IMR-90 (cell line): ENCODE results near the gene ARSJ. TPM values are rescaled to one million over a fixed set of nuclear protein-coding genes. Genes with fewer than 3 reads are reported as not detected.
A peak's percentile ranks its signal among the peaks of the same experiment; 100 is the strongest.

Source experiments
- ATAC-seq: fragments of 200-7000 bp; cut with Tn5 transposase; 2 replicates; pipeline ENCODE4 v1.9.1; 2020; ENCODE audit warnings: low read depth, mild to moderate bottlenecking, moderate library complexity
- BruUV-seq: library from RNA; stranded (reverse); fragments of 400-500 nt; replicated peaks from 2 replicates; lab custom pipeline; 2021; lab: Mats Ljungman, UMichigan
- CTCF ChIA-PET: fragments of 300-600 bp; formaldehyde crosslinking; extraction: SDS; loops from one replicate; lab custom pipeline; 2021; ENCODE audit warnings: antibody characterized with exemption; lab: Yijun Ruan, JAX
- POLR2A ChIA-PET: fragments of 300-600 bp; sonication (Branson Sonifier 250); formaldehyde crosslinking; loops from one replicate; lab custom pipeline; 2022; ENCODE audit warnings: antibody characterized with exemption; ENCODE audit not compliant: unreplicated experiment; lab: Charles Lee
- DNase-seq: peaks from one replicate; pipeline ENCODE4 v3.0.0; 2013
- H2AFZ ChIP-seq: replicated peaks from 2 replicates; pipeline ENCODE3; 2013; ENCODE audit warnings: low read length, mild to moderate bottlenecking; ENCODE audit not compliant: poor library complexity
- H2AK5ac ChIP-seq: 2 replicates; pipeline ENCODE4 v1.6.1; 2013; ENCODE audit warnings: low read depth, low read length, inconsistent platforms
- H2AK9ac ChIP-seq: replicated peaks from 2 replicates; pipeline ENCODE3; 2013; ENCODE audit warnings: mild to moderate bottlenecking, low read depth, low read length, moderate library complexity; ENCODE audit not compliant: poor library complexity
- H2BK120ac ChIP-seq: 2 replicates; pipeline ENCODE4 v1.6.1; 2013; ENCODE audit warnings: low read depth, low read length, inconsistent platforms
- H2BK15ac ChIP-seq: 3 replicates; pipeline ENCODE4 v1.6.1; 2013; ENCODE audit warnings: low read depth, low read length, inconsistent platforms
- H2BK20ac ChIP-seq: 2 replicates; pipeline ENCODE4 v1.6.1; 2013; ENCODE audit warnings: low read depth, mild to moderate bottlenecking, inconsistent platforms, low read length, moderate library complexity
- H2BK5ac ChIP-seq: 2 replicates; pipeline ENCODE4 v1.6.1; 2013; ENCODE audit warnings: mild to moderate bottlenecking, low read depth, low read length, inconsistent platforms; ENCODE audit not compliant: poor library complexity, severe bottlenecking
- H3K14ac ChIP-seq: replicated peaks from 2 replicates; pipeline ENCODE4 v1.6.1; 2013; ENCODE audit warnings: low read depth, low read length, inconsistent platforms
- H3K18ac ChIP-seq: 2 replicates; pipeline ENCODE4 v1.6.1; 2013; ENCODE audit warnings: low read depth, low read length, control low read depth
- H3K23ac ChIP-seq: 2 replicates; pipeline ENCODE4 v1.6.1; 2013; ENCODE audit warnings: low read depth, low read length, inconsistent platforms
- H3K27ac ChIP-seq: 2 replicates; pipeline ENCODE4 v1.5.1; 2013; ENCODE audit warnings: mild to moderate bottlenecking, control low read depth, low read length; ENCODE audit not compliant: insufficient read depth
- H3K27me3 ChIP-seq: 2 replicates; pipeline ENCODE4 v1.6.1; 2013; ENCODE audit warnings: low read length; ENCODE audit not compliant: control insufficient read depth, insufficient read depth
- H3K36me3 ChIP-seq: 2 replicates; pipeline ENCODE4 v1.6.1; 2013; ENCODE audit warnings: low read length, mixed read lengths; ENCODE audit not compliant: control insufficient read depth, insufficient read depth
- H3K4ac ChIP-seq: 2 replicates; pipeline ENCODE4 v1.6.1; 2013; ENCODE audit warnings: low read depth, low read length, inconsistent platforms
- H3K4me1 ChIP-seq: 2 replicates; pipeline ENCODE4 v1.6.1; 2013; ENCODE audit warnings: low read length, mixed read lengths; ENCODE audit not compliant: control insufficient read depth, insufficient read depth
- H3K4me2 ChIP-seq: 2 replicates; pipeline ENCODE4 v1.6.1; 2013; ENCODE audit warnings: low read depth, mild to moderate bottlenecking, control low read depth, low read length, moderate library complexity
- H3K4me3 ChIP-seq: 2 replicates; pipeline ENCODE4 v1.5.1; 2013; ENCODE audit warnings: low read depth, mild to moderate bottlenecking, control low read depth, low read length, moderate library complexity; ENCODE audit not compliant: insufficient read depth
- H3K56ac ChIP-seq: 2 replicates; pipeline ENCODE4 v1.6.1; 2013; ENCODE audit warnings: low read length, inconsistent platforms; ENCODE audit not compliant: insufficient read depth; ENCODE audit errors: extremely low read depth
- H3K79me1 ChIP-seq, 2 experiments: 2 replicates each; pipeline ENCODE4 v1.6.1; 2013; ENCODE audit warnings: low read length in 2 of 2, inconsistent platforms in 1 of 2, low read depth in 1 of 2
- H3K9ac ChIP-seq: 2 replicates; pipeline ENCODE4 v1.6.1; 2013; ENCODE audit warnings: low read depth, low read length, control low read depth
- H3K9me1 ChIP-seq: 2 replicates; pipeline ENCODE4 v1.6.1; 2013; ENCODE audit warnings: low read length, inconsistent platforms; ENCODE audit not compliant: insufficient read depth
- H3K9me3 ChIP-seq: 2 replicates; pipeline ENCODE4 v1.6.1; 2013; ENCODE audit warnings: low read length; ENCODE audit not compliant: control insufficient read depth, insufficient read depth
- H4K20me1 ChIP-seq: 2 replicates; pipeline ENCODE4 v1.6.1; 2013; ENCODE audit warnings: low read length, inconsistent platforms; ENCODE audit not compliant: insufficient read depth
- H4K5ac ChIP-seq: 2 replicates; pipeline ENCODE4 v1.6.1; 2013; ENCODE audit warnings: mild to moderate bottlenecking, low read depth, low read length, control low read depth
- H4K8ac ChIP-seq, 2 experiments: 2 replicates each; pipeline ENCODE4 v1.6.1; 2013; ENCODE audit warnings: low read depth in 2 of 2, low read length in 2 of 2, control low read depth in 1 of 2, inconsistent platforms in 1 of 2
- H4K91ac ChIP-seq: 2 replicates; pipeline ENCODE4 v1.6.1; 2013; ENCODE audit warnings: low read depth, low read length, inconsistent platforms; ENCODE audit not compliant: insufficient read depth
- CEBPB ChIP-seq: IDR thresholded peaks from 2 replicates; pipeline ENCODE4 v1.6.1; 2012; ENCODE audit warnings: low read depth, low read length, improper control_type of control experiment
- RAD21 ChIP-seq: IDR thresholded peaks from 2 replicates; pipeline ENCODE4 v1.6.1; 2012; ENCODE audit warnings: low read length, improper control_type of control experiment
- WGBS, 2 experiments: methylation state at CpG; one replicate each; pipeline versions ENCODE4 v1.1.5 to v1.1.7; 2013; ENCODE audit warnings: missing lambda C conversion rate in 2 of 2; ENCODE audit not compliant: insufficient read length in 1 of 2; ENCODE audit errors: extremely low coverage in 2 of 2; 5-methylcytosine and 5-hydroxymethylcytosine counted together
- dilution Hi-C: fragments of 300-500 bp; cut with HindIII; formaldehyde crosslinking; loops from one replicate; pipeline ENCODE4 v1.14.3; 2018; ENCODE audit warnings: low sequenced_read_pairs; ENCODE audit not compliant: unreplicated experiment
- in situ Hi-C: fragments of 300-500 bp; cut with MboI; formaldehyde crosslinking; loops from 3 replicates; pipeline ENCODE4 v1.14.3; 2019; ENCODE audit warnings: low sequenced_read_pairs, inconsistent platforms, mixed read lengths
- intact Hi-C: fragments of 100-400 bp; cut with micrococcal nuclease; formaldehyde crosslinking; loops from 2 replicates; pipeline ENCODE4 v1.10.0; 2022
- polyA plus RNA-seq, 3 experiments: library from polyadenylated mRNA; depleted of rRNA; stranded (reverse); fragments of >200 nt; gene quantifications; 2 replicates each; pipeline ENCODE4 v1.2.3, GENCODE V29; 2012; ENCODE audit warnings: low replicate concordance in 1 of 3
- total RNA-seq: library from RNA; depleted of rRNA; stranded (reverse); fragments of >200 nt; gene quantifications from 2 replicates; pipeline ENCODE4 v1.2.3, GENCODE V29; 2012

ARSJ gene
- total and polyA plus RNA-seq, 2 of the 4 experiments (the other 2 are of a cell fraction): 47.7 to 143 TPM

GRCh38 chr4:113858924-113859323, 120.5 kb downstream of the ARSJ start:
- no peak overlapping the region for H3K23ac ChIP-seq
- H2BK5ac ChIP-seq: no peak overlapping the region
- H3K9me1 ChIP-seq: no peaks in the 10 kb centered on the region
- H3K4me3 ChIP-seq: no peak overlapping the region
- H3K79me1 ChIP-seq: no peaks in the 10 kb centered on the region
- BruUV-seq: no TSS peak
- no peaks in the 10 kb centered on the region for H4K20me1 ChIP-seq
- ChIA-PET CTCF (no interaction called here), POLR2A (no interaction called here)
- H2AK5ac ChIP-seq: no peak overlapping the region
- DNase-seq (peak; percentile 30), ATAC-seq (peak; percentile 40; the same call in 1 of the 2 replicates)
- H3K36me3 ChIP-seq: no peaks in the 10 kb centered on the region
- TF ChIP-seq CEBPB (peak; percentile 59), RAD21 (no peak)
- H4K8ac ChIP-seq: no peak overlapping the region
- no peak overlapping the region for H2BK15ac ChIP-seq
- H3K27ac ChIP-seq: no peak overlapping the region
- H2AK9ac ChIP-seq: no peak overlapping the region
- dilution Hi-C loops (no loop called here), in situ Hi-C loops (no loop called here), intact Hi-C loops (no loop called here)
- H3K56ac ChIP-seq: no peak overlapping the region
- no peak overlapping the region for H2BK120ac ChIP-seq
- no CpG with 5 or more reads among the region's 1 CpG for WGBS, 2 experiments
- H3K27me3 ChIP-seq: no peaks in the 10 kb centered on the region
- H2AFZ ChIP-seq: no peak overlapping the region
- no peak overlapping the region for H4K91ac ChIP-seq
- no peak overlapping the region for H3K9ac ChIP-seq
- no peaks in the 10 kb centered on the region for H3K4me1 ChIP-seq
- no peak overlapping the region for H3K14ac ChIP-seq
- no peak overlapping the region for H2BK20ac ChIP-seq
- H3K4ac ChIP-seq: no peak overlapping the region
- H4K5ac ChIP-seq: no peak overlapping the region
- H3K9me3 ChIP-seq: no peaks in the 10 kb centered on the region
- H3K4me2 ChIP-seq: no peak overlapping the region
- H3K18ac ChIP-seq: no peak overlapping the region
